Right lobe of liver (tissue), 4 donors: ENCODE results near the gene CILP2.

Experiments used
- POLR2A ChIP-seq: fragments of 450-650 bp; IDR thresholded peaks from one replicate; pipeline ENCODE4 v1.6.1; 2017; ENCODE audit warnings: antibody characterized with exemption, mild to moderate bottlenecking
- TF ChIP-seq, protein P1 (sequence below), 4 donors: fragments of 200-600 bp in 3 of 4; fragments of 450-650 bp in 1 of 4; IDR thresholded peaks; one replicate each; pipeline versions ENCODE4 v1.5.1 to v1.8.0; 2016 to 2022; ENCODE audit warnings: antibody characterized with exemption in 4 of 4, mild to moderate bottlenecking in 2 of 4
- donor health status: DM: no; HTN: no; CAD: no.
- donor health status: DM: no; HTN: no; CAD: no.
- donor health status: DM: no; HTN: yes; CAD: no.

DNA sequence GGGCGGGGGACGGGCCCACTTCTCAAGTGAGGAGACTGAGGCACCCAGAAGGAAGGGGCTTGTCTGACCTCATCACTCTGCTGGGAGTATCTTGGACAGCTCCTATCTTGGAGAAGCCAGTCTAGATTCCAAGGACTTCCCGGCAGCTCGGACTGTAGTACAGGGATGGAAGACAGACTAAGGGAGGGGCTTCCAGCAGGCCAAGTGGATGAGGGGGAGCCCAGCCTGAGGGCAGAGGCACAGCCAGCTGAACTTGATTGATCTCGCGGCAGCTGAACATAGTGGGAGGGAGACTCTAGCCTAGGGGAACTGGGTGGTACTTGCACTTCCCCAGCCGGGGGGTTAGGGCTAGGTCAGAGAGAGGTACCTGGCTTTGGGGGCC lies 711 bp downstream of the CILP2 start:
- TF ChIP-seq, protein P1, sequence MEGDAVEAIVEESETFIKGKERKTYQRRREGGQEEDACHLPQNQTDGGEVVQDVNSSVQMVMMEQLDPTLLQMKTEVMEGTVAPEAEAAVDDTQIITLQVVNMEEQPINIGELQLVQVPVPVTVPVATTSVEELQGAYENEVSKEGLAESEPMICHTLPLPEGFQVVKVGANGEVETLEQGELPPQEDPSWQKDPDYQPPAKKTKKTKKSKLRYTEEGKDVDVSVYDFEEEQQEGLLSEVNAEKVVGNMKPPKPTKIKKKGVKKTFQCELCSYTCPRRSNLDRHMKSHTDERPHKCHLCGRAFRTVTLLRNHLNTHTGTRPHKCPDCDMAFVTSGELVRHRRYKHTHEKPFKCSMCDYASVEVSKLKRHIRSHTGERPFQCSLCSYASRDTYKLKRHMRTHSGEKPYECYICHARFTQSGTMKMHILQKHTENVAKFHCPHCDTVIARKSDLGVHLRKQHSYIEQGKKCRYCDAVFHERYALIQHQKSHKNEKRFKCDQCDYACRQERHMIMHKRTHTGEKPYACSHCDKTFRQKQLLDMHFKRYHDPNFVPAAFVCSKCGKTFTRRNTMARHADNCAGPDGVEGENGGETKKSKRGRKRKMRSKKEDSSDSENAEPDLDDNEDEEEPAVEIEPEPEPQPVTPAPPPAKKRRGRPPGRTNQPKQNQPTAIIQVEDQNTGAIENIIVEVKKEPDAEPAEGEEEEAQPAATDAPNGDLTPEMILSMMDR (IDR thresholded peaks at IDR 0.05): no peak
- no peak for TF ChIP-seq POLR2A
